HG02840 (cell line): Measurements from ENCODE around the gene RNMT.

Experiments
- ATAC-seq: cut with Tn5 transposase; IDR thresholded peaks from one replicate; pipeline ENCODE4 v1.9.1; 2021; ENCODE audit warnings: mild to moderate bottlenecking, moderate library complexity, moderate number of reproducible peaks; ENCODE audit not compliant: unreplicated experiment, low FRiP score

Gene RNMT

GRCh38 chr18:13809531-13810255 lies 83.2 kb downstream of the RNMT start:
- no peak for ATAC-seq

DNA sequence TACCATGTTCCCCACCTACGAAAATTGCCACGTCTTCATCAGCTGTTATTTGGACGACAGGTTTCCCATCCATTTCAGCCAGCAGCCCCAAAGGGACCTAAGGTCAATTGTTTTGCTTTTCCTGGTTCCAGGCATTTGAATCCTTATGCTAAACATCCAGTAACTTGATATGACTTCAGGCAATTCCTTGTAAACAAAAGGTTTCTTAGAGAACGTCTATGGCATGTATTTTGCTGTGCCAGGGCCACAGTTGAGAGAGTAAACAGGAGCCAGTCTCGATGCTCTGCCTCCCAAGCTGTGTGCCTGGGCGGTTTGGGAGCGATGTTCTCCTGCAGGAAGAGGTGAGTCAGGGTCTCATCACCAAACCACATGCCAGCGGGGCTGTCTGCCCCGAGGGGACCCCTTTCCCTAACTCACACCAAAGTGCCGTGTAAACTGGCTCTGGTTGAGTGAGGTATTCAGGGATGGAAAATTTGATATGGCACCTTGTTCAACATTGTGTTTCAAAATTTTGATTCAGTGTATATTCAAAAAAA lies 84.5 kb downstream of the RNMT start:
- no peak for ATAC-seq

- ATAC-seq = no peak
Observed at GRCh38 chr18:13811993-13812392, 85.5 kb downstream of the RNMT start.

- no peak for ATAC-seq
Observed at GRCh38 chr18:13813271-13813849, 86.9 kb downstream of the RNMT start.
